Raji (cell line): ENCODE data around the gene ABLIM3.

Experiments used
- POLR2A ChIP-seq: IDR thresholded peaks from 2 replicates; pipeline ENCODE4 v1.6.1; 2011; ENCODE audit warnings: low read depth, low read length, control low read depth; ENCODE audit not compliant: insufficient read depth

The ABLIM3 gene

DNA sequence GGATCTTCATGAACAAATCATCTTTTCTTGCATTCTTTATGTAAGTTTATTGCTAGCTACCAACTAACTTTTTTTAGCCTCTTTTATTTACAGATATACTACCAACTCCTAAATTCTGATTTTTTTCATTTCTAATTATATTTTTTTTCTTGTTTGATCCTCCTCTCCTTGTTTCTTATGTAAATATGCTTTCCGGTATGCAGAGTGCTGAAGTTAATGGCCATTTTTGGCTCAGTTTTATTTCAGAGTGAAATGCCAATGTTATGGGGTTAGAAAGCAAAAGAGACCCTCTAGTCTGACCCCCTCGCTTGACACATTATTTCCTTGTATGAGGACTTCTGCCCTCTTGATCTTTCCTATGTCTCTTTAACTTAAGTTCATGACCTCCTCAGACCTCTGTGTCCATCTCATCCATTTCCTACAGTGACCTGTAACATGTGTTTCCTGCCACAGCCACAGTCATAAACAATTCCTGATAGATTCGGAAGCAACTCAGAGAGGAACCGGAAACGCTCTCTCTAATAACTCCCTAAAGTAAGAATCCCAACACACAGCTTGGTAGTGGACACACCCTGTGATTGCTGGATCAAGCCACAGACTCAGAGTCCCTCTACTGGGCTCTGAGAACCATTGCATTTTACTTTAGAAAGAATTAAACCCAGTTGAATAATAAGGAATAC lies 87.5 kb downstream of the ABLIM3 start:
- no peak for TF ChIP-seq POLR2A

DNA sequence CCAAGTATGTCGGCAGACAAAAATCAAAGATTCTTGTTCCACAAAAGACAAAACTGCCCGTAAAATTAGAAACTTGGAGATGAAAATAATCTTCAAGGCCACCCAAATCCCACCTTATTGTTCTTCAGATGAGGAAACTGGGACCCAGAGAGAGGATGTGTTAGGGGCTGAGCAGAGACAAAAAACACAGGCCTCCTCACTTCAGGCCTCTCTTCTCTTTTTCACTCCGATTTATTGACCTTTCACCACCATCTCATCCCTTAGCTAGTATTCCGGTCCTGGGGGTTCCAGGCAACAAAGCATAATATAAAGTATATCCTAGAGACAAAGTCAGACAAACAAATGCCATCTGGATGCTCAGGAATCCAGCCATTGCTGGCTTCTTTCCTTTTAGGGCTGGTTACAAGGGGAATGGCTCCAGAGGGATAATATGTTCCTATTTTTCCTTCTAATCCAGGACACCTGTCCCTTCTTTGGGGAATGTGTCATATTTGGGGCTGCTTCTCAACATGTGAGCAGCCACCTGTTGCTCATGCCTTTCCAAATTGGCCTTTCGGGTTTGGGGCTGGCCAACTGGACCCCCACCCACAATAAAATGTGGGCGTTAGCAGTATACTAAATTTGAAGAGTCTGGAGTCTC lies 88.1 kb downstream of the ABLIM3 start:
- TF ChIP-seq POLR2A = no peak

DNA sequence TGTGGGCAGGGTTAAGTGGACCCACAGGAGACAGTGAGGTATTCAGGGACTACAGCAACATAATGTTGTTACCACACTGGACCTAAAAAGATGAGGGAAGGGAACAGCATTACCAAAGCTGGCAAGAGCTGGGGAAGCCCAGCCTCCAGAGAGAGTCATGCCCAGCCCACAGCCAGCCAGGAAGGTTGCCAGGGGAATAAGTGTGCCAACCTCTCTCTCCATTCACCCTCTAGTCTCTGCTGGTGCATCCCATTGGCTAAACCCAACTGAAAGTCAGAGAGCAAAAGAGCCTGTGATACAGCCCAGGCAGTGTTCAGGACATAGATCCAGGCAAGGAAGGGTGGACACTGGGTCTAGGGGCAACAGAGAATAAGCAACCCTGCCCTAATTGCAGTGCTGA lies 94.5 kb downstream of the ABLIM3 start:
- no peak for TF ChIP-seq POLR2A

DNA sequence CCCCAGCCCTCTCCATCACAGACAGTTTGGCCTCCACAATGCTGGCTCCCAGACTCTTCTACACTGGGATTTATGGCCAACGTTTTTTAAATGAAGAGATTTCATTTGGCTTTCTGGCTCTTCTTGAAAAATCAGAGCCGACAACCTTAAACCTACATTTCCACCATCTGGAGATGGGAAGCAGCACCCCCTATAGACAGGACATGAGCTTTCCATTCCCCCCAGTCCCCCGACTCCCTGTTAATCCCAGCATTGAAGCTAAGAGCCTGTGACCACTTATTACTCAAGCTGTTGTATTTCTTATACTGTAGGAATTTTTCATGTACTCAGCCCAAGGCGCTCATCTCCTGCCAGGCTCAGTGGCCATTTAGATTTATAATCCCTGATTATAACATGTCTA lies 96.4 kb downstream of the ABLIM3 start:
- TF ChIP-seq POLR2A = no peak

DNA sequence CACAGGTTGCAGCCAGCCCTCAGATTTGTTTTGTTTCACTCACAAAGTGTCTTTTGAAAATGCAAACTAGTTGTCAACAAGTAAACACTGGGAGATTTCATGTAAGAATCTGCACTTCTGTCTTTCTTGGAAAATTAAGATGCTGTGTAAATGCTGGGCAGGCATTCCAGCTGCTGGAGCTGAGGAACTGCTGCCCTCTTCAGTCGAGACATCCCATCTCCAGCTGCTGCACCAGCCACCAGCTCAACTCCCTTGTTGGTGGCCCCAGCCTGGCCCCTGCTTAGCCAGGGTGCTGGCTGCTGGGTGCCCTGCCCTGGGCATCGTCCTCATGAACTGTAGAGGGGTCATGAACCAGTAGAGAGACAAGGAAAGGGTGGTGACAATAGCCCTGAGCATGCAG lies 97.2 kb downstream of the ABLIM3 start:
- TF ChIP-seq POLR2A = no peak

DNA sequence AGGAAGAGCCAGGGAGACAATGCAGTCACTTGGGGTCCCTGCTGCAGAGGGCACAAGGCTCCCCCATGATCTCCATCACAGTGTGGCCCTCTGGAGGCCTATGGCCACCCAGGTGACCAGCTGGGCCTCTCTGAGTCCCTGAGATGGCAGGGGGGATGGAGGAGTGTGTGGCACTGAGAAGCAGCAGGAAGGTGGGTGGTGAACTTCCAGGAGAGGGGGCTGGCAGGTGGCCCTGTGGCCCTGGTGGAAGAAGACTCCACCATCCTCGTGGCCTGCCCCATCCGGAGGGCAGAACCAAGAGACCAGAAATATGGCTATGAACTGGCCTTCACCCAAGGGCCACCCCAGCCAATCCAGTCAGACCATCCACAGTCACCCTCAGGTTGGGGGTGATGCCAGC lies 98.6 kb downstream of the ABLIM3 start:
- TF ChIP-seq POLR2A = no peak

DNA sequence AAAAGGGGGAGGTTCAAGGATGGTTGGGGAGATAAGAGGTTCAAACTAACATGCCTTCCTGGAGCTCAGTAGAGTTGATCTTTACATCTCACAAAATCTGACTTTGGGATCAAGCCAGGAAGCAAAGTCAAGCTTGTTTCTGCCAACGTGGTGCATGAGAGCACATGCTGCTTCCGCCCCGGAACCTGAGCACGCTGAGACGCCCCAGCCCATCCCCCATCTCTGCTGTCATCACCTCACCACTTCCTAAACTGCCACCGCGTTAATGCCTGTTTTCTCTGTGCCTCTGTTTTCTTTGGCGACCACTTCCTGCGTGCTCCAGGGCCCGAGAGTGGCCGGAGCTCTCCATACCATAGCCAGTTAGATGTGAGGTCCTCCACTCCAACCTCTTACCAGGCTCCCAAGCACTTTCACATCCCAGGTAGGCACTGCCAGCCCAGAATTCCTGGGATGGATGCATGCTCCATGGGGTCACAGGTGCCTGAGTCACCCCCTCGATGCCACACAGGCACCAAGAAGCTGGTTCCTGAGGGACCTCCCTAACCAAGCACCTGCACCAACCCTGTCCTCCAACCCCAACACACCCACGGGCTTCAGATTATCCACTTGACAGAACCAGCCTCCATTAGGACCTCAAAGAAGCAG lies 99.2 kb downstream of the ABLIM3 start:
- no peak for TF ChIP-seq POLR2A

DNA sequence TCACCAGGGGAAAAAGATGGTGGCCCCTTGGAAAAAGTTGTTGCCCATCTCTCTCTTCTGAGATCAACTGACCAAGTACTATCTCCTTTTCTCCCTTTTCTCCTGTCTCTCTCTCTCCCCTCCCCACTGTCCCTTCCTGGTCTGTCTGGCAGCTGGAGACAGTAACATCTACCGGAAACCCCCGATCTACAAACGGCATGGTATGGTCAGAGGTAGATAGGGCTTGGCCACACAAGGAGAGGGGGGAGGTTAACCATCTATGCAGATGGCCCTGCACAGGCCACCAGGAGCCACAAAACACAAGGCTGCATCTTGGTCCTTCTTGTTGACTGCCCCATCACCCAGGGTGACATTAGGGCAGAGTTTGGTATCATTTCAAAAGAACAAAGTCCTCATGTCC lies 101.0 kb downstream of the ABLIM3 start:
- TF ChIP-seq POLR2A = no peak

DNA sequence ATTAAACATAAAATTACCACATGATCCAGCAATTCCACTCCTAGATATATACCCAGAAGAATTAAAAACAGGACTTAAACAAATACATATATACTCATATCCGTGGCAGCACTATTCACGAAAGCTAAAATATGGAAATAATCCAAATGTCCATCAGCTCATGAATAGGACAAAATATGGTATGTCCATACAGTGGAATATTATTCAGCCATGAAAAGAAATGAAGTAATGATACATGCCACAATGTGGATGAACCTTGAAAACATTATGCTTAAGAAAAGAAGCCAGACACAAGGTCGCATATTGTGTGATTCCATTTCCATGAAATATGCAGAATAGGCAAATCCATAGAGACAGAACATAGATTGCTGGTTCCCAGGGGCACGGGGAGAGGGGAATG lies 105.6 kb downstream of the ABLIM3 start:
- TF ChIP-seq POLR2A = no peak

DNA sequence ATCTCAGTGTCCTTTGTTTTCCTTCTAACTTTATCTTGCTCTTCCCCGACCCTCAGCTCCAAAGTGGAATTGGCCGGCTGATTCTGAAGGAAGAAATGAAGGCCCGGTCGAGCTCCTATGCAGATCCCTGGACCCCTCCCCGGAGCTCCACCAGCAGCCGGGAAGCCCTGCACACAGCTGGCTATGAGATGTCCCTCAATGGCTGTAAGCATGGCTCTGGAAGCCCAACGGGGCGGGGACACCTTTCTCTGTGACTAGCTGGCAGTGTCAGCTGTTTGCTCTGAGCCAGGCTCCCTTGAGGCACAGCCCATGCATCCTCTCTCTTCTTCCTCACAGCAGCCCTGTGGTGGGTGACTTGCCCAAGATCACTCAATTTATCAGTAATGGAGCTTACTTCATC lies 106.4 kb downstream of the ABLIM3 start:
- TF ChIP-seq POLR2A = no peak

DNA sequence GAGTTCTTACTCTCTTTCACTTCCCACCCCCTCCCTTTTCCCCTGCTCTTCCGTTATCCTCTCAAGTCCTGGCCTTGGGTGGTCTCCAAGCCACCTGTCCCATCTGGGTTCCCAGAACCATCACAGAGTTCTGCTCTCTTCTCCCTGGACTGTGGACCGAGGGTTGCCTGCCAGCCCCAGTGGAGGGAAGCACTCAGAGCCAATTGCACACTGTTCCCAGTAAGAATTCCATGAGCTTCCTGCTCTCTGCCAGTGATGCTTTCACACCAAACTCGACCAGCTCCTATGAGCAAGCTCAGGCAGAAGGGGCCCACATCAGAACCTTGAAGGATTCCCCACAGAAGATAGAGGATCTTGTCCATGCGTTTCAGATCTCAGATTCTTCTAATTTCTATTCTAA lies 110.3 kb downstream of the ABLIM3 start:
- TF ChIP-seq POLR2A = no peak

DNA sequence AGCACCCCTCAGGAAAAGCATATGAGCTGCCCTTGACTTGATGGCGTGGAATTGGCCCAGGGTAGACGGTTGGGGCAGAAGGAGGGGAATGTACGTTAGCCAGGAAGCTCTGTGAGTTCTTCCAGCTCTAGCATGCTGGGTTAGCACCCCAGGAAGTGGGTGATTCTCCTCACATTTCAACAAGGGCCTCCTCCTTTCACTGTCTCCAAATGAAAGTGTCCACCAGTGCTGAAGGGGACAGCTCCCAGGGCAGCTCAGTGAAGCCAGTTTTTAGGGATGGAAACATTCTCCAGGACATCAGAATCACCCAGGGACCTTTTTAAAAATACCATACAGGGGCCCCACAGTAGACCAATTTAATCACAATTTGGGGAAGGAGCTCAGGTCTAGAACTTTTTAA lies 113.2 kb downstream of the ABLIM3 start:
- no peak for TF ChIP-seq POLR2A

DNA sequence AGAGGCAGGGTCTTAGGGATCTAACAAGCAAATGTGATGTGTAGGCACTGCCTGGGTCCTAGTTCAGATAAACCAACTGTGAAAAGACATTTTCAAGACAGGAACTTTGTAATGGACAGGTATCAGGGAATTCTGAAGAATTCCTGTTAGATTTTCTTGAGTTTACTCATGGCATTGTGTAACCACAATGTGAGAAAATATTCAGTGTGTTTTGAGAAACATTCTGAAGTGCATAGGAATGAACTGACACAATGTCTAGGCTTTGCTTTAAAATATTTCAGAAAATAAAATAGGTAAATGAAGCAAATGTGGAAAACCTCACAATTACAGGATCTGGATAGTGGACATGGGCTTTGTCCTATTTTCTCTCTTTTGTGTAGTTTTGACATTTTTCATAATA lies 115.2 kb downstream of the ABLIM3 start:
- TF ChIP-seq POLR2A = no peak

DNA sequence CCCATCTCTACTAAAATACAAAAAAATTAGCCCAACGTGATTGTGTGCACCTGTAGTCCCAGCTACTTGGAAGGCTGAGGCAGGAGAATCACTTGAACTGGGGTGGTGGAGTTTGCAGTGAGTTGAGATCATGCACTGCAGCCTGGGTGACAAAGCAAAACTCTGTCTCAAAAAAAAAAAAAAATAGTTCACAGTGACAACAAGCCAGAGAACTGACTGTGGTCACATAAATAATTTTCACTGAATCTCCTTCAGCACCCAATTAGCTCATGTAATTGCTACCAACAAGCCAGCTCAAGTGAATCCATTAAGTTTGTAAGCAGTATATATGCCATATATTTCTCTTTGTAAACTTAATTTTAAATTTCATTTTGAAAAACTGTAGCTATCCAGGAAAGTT lies 115.8 kb downstream of the ABLIM3 start:
- no peak for TF ChIP-seq POLR2A

DNA sequence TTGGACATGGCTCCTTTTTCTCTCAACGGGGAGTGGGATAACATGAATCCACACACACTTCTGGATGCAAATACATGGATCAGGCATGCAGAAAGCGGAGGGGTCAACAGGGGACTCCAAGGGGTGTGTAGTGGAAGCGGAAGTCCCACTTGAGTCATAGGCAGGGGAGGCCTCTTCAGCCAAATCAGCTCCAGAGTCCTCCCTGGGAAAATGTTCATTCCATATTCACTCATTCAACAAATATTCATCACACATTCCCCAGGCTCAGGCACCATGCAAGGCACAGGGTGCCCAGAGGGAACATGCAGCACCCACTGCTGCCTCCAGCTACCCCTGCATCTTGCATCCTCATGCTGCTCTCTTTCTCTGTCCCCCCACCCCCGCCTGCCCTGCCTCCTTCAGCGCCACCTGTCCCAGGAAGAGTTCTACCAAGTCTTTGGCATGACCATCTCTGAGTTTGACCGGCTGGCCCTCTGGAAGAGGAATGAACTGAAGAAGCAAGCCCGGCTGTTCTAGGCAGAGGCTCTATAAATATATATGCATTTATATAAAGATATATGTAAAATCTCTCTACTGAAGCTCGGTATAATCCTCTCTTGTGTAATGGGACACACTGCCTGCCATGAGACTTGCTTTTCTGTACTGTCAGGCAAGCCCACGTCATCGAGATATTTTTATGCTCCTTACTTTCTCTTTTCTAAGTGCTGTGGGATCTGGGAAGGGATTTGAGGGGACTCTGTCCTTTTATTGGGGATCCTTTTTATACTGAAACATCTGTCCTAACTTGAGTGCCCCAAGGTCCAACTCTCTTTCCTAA lies 116.8 kb downstream of the ABLIM3 start:
- TF ChIP-seq POLR2A = no peak

DNA sequence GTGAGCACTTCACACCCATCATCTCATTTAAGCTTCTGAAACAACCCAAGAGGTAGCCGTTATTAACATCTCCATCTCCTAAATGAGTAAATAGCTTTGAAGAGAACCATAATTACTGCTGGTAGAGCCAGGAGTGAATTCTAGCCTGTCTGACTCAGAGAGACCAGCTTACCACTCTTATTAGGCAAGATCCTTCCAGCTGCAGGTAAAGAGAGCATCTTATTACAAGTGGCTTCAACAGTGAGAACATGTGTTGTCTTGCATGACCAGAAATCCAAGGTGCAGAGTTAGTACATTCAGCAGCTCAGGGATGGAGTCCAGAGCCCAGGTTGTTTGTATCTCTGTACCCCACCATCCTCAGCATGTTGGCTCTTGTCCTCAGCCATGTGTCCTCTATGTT lies 119.5 kb downstream of the ABLIM3 start:
- no peak for TF ChIP-seq POLR2A
